ENCODE measurements around the gene ZNF148.

Gene ZNF148

GRCh38 chr3:125219261-125219701 is 155.8 kb downstream of the ZNF148 start:
- DNase-seq (ENCODE audit: low spot score), result no peak

DNA sequence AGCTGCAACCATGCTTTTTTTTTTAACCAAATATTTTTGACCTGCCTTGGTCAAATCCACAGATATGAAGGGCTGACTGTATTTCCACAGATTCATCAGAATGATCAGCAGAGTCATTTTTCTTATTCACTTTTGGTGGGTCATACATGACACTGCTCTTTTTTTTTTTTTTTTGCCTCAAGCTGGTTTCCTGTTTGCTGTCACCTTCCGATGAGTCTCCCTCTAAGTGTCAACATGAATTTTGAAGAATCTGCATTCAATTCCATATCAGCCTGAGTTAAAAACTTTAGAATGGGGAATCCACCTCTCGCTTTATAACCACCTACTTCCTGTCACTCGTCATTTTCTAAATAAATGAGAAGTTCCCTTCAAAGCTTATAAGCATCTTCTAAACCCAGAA is 160.4 kb downstream of the ZNF148 start:
- DNase-seq (ENCODE audit: low spot score), result no peak

DNA sequence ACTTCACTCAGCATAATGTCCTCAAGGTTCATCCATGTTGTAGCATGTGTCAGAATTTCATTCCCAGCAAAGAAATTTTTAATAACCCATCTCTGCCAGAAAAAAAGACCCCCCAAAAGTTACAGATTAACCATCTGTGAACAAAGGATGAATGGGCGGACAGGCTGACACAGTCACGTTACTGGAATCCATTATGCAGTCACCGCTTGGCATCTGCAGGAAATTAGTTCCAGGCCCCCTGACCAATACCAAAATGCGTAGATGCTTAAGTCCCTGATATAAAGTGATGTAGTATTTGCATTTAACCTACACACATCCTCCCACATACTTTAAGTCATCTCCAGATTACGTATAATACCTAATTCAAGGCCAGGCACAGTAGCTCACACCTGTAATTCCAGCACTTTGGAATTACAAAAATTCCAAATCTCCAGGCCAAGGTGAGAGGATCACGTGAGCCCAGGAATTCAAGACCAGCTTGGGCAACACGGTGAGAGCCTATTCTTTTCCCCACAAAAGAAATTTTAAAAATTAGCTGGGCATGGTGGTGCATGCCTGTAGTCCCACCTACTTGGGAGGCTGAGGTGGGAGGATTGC is 161.1 kb downstream of the ZNF148 start:
- DNase-seq (ENCODE audit: low spot score), result no peak

- no peak for DNase-seq (ENCODE audit: low spot score)
These were observed 161.8 kb downstream of the ZNF148 start for GRCh38 chr3:125213364-125213755.

GRCh38 chr3:125212509-125213363 is 162.4 kb downstream of the ZNF148 start, which contains the start of gene SLC12A8:
Gene SLC12A8 (minus strand): TSS chr3:125212748. CDS start chr3:125211349, 1,399 bp downstream.
- peak; percentile 65 for DNase-seq (ENCODE audit: low spot score)

- peak; percentile 73 for DNase-seq (ENCODE audit: low spot score)
These were observed 163.0 kb downstream of the ZNF148 start for GRCh38 chr3:125212091-125212508.

- no peak for DNase-seq (ENCODE audit: low spot score)
These were observed 163.5 kb downstream of the ZNF148 start for GRCh38 chr3:125211523-125212090.

- DNase-seq (ENCODE audit: low spot score), result no peak
These were observed 167.1 kb downstream of the ZNF148 start for GRCh38 chr3:125207949-125208568.

GRCh38 chr3:125207507-125207906 is 167.6 kb downstream of the ZNF148 start:
- no peak for DNase-seq (ENCODE audit: low spot score)

DNA sequence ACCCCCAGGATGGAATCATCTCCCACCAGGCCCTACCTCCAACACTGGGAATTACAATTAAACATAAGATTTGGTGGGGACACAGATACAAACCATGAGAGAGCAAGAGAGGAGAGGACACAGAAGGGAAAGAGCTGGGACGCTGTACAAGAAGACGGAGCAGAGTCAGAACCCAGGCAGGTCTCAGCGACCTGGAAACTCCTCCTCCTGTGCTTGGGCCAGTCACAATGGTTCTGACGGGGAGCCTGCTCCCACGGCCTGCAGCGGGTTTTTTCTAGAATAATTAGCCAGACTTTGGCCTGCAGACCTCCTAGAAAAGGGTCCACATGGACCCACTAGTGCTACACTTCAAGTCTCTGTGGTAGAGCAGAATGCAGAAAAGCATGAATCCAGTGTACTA is 168.2 kb downstream of the ZNF148 start:
- DNase-seq (ENCODE audit: low spot score), result no peak

DNA sequence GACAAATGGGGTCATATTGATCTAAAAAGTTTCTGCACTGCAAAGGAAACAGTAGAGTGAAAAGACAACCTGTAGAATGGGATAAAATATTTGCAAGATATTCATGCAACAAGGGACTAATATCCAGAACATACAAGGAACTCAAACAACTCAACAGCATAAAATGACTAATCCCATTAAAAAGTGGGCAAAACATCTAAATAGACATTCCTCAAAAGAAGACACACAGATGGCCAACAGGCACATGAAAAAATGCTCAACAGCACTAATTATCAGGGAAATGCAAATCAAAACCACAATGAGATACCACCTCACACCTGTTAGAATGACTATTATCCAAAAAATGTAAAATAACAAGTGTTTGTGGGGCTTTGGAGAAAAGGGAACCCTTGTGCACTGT is 171.4 kb downstream of the ZNF148 start:
- DNase-seq (ENCODE audit: low spot score), result no peak

DNA sequence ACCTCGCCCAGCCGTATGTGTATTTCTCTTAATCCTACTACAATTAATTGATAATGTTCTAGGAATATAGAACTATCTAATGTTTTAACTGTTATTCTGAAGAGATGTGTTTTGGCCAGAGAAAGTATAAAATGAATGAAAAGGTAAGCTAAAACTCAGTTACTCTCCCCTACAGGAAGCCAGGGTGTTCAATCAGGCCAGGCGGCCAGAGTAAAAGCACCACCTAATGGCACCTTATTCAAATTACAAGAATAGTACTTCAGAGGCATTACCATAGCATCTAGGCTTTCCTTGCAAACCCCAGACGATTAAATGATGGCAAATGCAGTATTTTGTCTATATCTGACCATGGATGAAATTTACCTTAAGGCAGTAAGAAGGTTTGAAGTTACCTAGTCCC is 172.9 kb downstream of the ZNF148 start:
- no peak for DNase-seq (ENCODE audit: low spot score)

- no peak for DNase-seq (ENCODE audit: low spot score)
These were observed 174.4 kb downstream of the ZNF148 start for GRCh38 chr3:125200731-125201139.

DNA sequence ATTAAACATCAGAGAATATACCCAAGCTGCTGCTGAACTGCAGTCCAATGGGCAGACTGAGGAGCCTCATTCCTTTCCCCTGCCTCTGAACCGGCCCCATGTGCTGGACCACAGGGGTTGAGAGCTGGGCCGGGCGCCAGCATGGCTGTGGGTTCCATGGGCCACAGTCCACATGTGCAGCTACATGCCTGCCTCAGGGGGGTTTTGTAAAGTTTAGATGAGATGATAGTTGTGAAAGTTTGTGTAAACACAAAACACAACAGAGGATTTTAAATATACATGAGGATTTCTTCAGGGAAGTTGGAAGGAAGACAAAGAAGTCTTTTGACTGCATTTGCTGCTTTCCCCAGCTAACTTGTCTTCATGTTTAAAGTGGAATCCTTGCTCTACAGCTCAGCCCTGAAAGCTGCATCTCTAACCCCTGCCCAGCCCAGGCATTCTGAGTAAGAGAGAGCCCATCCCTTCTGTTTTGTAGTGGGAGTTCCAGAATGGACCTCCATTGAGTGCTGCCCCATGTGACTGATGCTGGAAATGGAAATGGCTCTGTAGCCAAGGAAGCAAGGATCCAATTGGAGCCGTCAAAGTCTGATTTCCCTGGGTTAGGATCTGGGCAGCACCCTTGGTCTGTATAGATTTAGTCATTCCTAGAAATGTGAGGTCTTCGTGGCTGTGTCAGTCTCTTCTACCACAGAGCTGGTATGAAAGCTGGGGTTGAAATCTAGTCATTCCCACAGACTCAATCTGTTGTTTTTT is 180.1 kb downstream of the ZNF148 start:
- no peak for DNase-seq (ENCODE audit: low spot score)

GRCh38 chr3:125194061-125194848 is 180.9 kb downstream of the ZNF148 start:
- DNase-seq (ENCODE audit: low spot score), result no peak

- DNase-seq (ENCODE audit: low spot score), result no peak
These were observed 182.7 kb downstream of the ZNF148 start for GRCh38 chr3:125192190-125193035.

DNA sequence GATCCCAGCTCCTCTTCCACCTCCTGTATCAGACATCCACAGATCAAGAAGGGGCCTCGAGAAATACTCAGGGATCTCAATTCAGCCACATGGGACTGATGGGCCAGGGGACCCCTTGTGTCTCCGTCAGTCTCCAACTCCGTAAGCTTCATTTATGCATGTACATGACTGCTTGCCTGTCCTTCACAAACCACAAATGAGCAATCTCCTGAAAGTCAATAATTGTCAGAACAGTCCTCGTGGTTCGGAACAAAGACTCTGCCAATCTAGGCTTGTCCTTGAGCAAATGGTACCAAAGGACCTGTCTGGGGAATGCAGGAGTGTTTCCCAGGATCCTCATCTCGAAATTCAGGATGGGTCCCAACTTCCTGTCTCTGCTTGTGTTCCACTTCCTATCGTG is 183.4 kb downstream of the ZNF148 start:
- no peak for DNase-seq (ENCODE audit: low spot score)

- no peak for DNase-seq (ENCODE audit: low spot score)
These were observed 183.9 kb downstream of the ZNF148 start for GRCh38 chr3:125191256-125191655.

DNA sequence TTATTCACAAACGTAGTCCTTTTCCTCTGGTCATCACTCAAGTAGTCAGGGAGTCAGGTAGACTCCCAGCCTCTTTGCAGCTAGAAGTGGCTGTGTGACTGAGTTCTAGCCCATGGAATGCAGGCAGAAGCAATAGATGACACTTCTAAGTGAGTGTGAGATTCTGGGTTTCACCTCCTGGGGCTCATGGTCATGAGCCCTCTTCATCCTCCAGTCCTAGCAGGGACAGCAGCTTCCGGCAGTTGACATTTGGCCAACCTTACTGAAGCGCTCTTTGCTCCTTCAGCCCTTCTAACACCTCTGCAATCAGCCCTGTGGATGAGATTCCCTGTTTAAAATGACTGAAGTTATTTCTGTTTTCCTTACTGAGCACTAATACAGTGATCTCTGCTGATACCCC is 184.3 kb downstream of the ZNF148 start:
- DNase-seq (ENCODE audit: low spot score), result no peak
